ENCODE results near the gene TRPM1. TPM values are rescaled to one million over a fixed set of nuclear protein-coding genes. Genes with fewer than 3 reads are reported as not detected.
"Not testable (repeated sequence)": the region's sequence is repeated elsewhere in the genome, so short reads cannot be mapped to it uniquely, and the experiment has no call there.

Gene TRPM1
- total RNA-seq, 1 experiment from 2014 or later = not detected

- Histone ChIP-seq H3K9me3 (no peaks in the 10 kb centered on the region), H3K27me3 (no peaks in the 10 kb centered on the region), H3K36me3 (no peaks in the 10 kb centered on the region), H3K4me3 (no peak overlapping the region)
- DNase-seq = no peak
Measured at GRCh38 chr15:31091481-31091880, 10.0 kb downstream of the TRPM1 start.

GRCh38 chr15:31090766-31091165 lies 10.8 kb downstream of the TRPM1 start:
- Histone ChIP-seq H3K9me3 (no peaks in the 10 kb centered on the region), H3K4me3 (no peak overlapping the region), H3K36me3 (no peaks in the 10 kb centered on the region), H3K27me3 (no peaks in the 10 kb centered on the region)
- DNase-seq = no peak

GRCh38 chr15:31089368-31090047 lies 12.0 kb downstream of the TRPM1 start:
- H3K27me3 ChIP-seq = no peaks in the 10 kb centered on the region
- no peak overlapping the region for H3K4me3 ChIP-seq
- H3K9me3 ChIP-seq = no peaks in the 10 kb centered on the region
- no peaks in the 10 kb centered on the region for H3K36me3 ChIP-seq
- DNase-seq = no peak

- no peaks in the 10 kb centered on the region for H3K9me3 ChIP-seq
- no peaks in the 10 kb centered on the region for H3K36me3 ChIP-seq
- H3K4me3 ChIP-seq = no peak overlapping the region
- no peak for DNase-seq
- H3K27me3 ChIP-seq = no peaks in the 10 kb centered on the region
Measured at GRCh38 chr15:31088672-31089367, 12.7 kb downstream of the TRPM1 start.

- not testable (repeated sequence) for DNase-seq, H3K27me3 ChIP-seq, H3K36me3 ChIP-seq, H3K9me3 ChIP-seq, H3K4me3 ChIP-seq
Measured at GRCh38 chr15:31088041-31088440, 13.5 kb downstream of the TRPM1 start.

GRCh38 chr15:31086344-31086743 lies 15.2 kb downstream of the TRPM1 start:
- Histone ChIP-seq H3K9me3 (no peaks in the 10 kb centered on the region), H3K4me3 (no peak overlapping the region), H3K27me3 (no peaks in the 10 kb centered on the region), H3K36me3 (no peaks in the 10 kb centered on the region)
- DNase-seq = no peak

- Histone ChIP-seq H3K9me3 (no peaks in the 10 kb centered on the region), H3K36me3 (no peaks in the 10 kb centered on the region), H3K27me3 (no peaks in the 10 kb centered on the region), H3K4me3 (no peak overlapping the region)
- no peak for DNase-seq
Measured at GRCh38 chr15:31085359-31085758, 16.2 kb downstream of the TRPM1 start.

- Histone ChIP-seq H3K4me3 (no peak overlapping the region), H3K9me3 (no peaks in the 10 kb centered on the region), H3K27me3 (no peaks in the 10 kb centered on the region), H3K36me3 (no peaks in the 10 kb centered on the region)
- DNase-seq = peak; percentile 29
Measured at GRCh38 chr15:31084176-31084575, 17.3 kb downstream of the TRPM1 start.

- H3K27me3 ChIP-seq = no peaks in the 10 kb centered on the region
- no peak for DNase-seq
- H3K36me3 ChIP-seq = no peaks in the 10 kb centered on the region
- no peak overlapping the region for H3K4me3 ChIP-seq
- H3K9me3 ChIP-seq = no peaks in the 10 kb centered on the region
Measured at GRCh38 chr15:31083370-31083780, 18.1 kb downstream of the TRPM1 start.

GRCh38 chr15:31082771-31083369 lies 18.7 kb downstream of the TRPM1 start:
- Histone ChIP-seq H3K9me3 (no peaks in the 10 kb centered on the region), H3K27me3 (no peaks in the 10 kb centered on the region), H3K36me3 (no peaks in the 10 kb centered on the region), H3K4me3 (no peak overlapping the region)
- DNase-seq = no peak

GRCh38 chr15:31081588-31082250 lies 19.8 kb downstream of the TRPM1 start:
- Histone ChIP-seq H3K27me3 (no peaks in the 10 kb centered on the region), H3K4me3 (no peak overlapping the region), H3K9me3 (no peaks in the 10 kb centered on the region), H3K36me3 (no peaks in the 10 kb centered on the region)
- peak; percentile 67 for DNase-seq

- no peak overlapping the region for H3K4me3 ChIP-seq
- no peaks in the 10 kb centered on the region for H3K36me3 ChIP-seq
- no peaks in the 10 kb centered on the region for H3K27me3 ChIP-seq
- H3K9me3 ChIP-seq = no peaks in the 10 kb centered on the region
- no peak for DNase-seq
Measured at GRCh38 chr15:31081056-31081455, 20.5 kb downstream of the TRPM1 start.

GRCh38 chr15:31080591-31081014 lies 20.9 kb downstream of the TRPM1 start:
- Histone ChIP-seq H3K9me3 (no peaks in the 10 kb centered on the region), H3K4me3 (no peak overlapping the region), H3K36me3 (no peaks in the 10 kb centered on the region), H3K27me3 (no peaks in the 10 kb centered on the region)
- peak; percentile 58 for DNase-seq

GRCh38 chr15:31079519-31079918 lies 22.0 kb downstream of the TRPM1 start:
- peak; percentile 45 for DNase-seq
- Histone ChIP-seq H3K4me3 (no peak overlapping the region), H3K27me3 (no peaks in the 10 kb centered on the region), H3K36me3 (no peaks in the 10 kb centered on the region), H3K9me3 (no peaks in the 10 kb centered on the region)

- no peaks in the 10 kb centered on the region for H3K27me3 ChIP-seq
- no peak for DNase-seq
- H3K4me3 ChIP-seq = no peak overlapping the region
- no peaks in the 10 kb centered on the region for H3K36me3 ChIP-seq
- no peaks in the 10 kb centered on the region for H3K9me3 ChIP-seq
Measured at GRCh38 chr15:31078471-31078870, 23.1 kb downstream of the TRPM1 start.

GRCh38 chr15:31077941-31078340 lies 23.6 kb downstream of the TRPM1 start:
- Histone ChIP-seq H3K27me3 (no peaks in the 10 kb centered on the region), H3K9me3 (no peaks in the 10 kb centered on the region), H3K36me3 (no peaks in the 10 kb centered on the region), H3K4me3 (no peak overlapping the region)
- no peak for DNase-seq

GRCh38 chr15:31077181-31077580 lies 24.3 kb downstream of the TRPM1 start:
- no peak overlapping the region for H3K4me3 ChIP-seq
- no peaks in the 10 kb centered on the region for H3K36me3 ChIP-seq
- no peaks in the 10 kb centered on the region for H3K9me3 ChIP-seq
- H3K27me3 ChIP-seq = no peaks in the 10 kb centered on the region
- no peak for DNase-seq
